PC-3 (cell line): Measurements from ENCODE around the gene PTPRF. TPM values are rescaled to one million over a fixed set of nuclear protein-coding genes. Genes with fewer than 3 reads are reported as not detected.
A peak's percentile ranks its signal among the peaks of the same experiment; 100 is the strongest.

Experiments used
- ATAC-seq: fragments of 200-7000 bp; cut with Tn5 transposase; 2 replicates; pipeline ENCODE4 v1.9.1; 2020; ENCODE audit warnings: mild to moderate bottlenecking, moderate library complexity
- BruUV-seq: library from RNA; stranded (reverse); fragments of 400-500 nt; replicated peaks from 2 replicates; lab custom pipeline; 2021; lab: Mats Ljungman, UMichigan
- CTCF ChIA-PET: fragments of 300-600 bp; sonication (Branson Sonifier 250); formaldehyde crosslinking; loops from one replicate; lab custom pipeline; 2022; ENCODE audit warnings: antibody characterized with exemption; lab: Charles Lee
- POLR2A ChIA-PET: fragments of 300-600 bp; sonication (Branson Sonifier 250); formaldehyde crosslinking; loops from one replicate; lab custom pipeline; 2022; ENCODE audit warnings: antibody characterized with exemption; ENCODE audit not compliant: unreplicated experiment; lab: Charles Lee
- DNase-seq: peaks from one replicate; pipeline ENCODE4 v3.0.0-alpha.2; 2015
- H2AFZ ChIP-seq: fragments of 300-600 bp; sonication (generic); 2 replicates; pipeline ENCODE4 v1.6.0; 2016; ENCODE audit warnings: antibody characterized with exemption, low read length
- H3F3A ChIP-seq: fragments of 300-600 bp; sonication (generic); one replicate; pipeline ENCODE4 v1.6.0; 2017; ENCODE audit warnings: antibody characterized with exemption, low read length, control low read depth, mild to moderate bottlenecking; ENCODE audit not compliant: unreplicated experiment
- H3K27ac ChIP-seq: fragments of 300-600 bp; sonication (generic); 2 replicates; pipeline ENCODE4 v1.5.1; 2016; ENCODE audit warnings: mild to moderate bottlenecking, low read length
- H3K27me3 ChIP-seq: fragments of 300-600 bp; sonication (generic); 2 replicates; pipeline ENCODE4 v1.6.1; 2016; ENCODE audit warnings: low read length, mixed read lengths
- H3K36me3 ChIP-seq: fragments of 300-600 bp; sonication (generic); 2 replicates; pipeline ENCODE4 v1.6.1; 2016; ENCODE audit warnings: low read depth, mixed run types, low read length, mixed read lengths
- H3K4me1 ChIP-seq: fragments of 300-600 bp; sonication (generic); 2 replicates; pipeline ENCODE4 v1.5.1; 2016; ENCODE audit warnings: low read length; ENCODE audit not compliant: insufficient read depth
- H3K4me2 ChIP-seq: fragments of 300-600 bp; sonication (generic); 2 replicates; pipeline ENCODE4 v1.6.0; 2016; ENCODE audit warnings: low read length
- H3K4me3 ChIP-seq: fragments of 300-600 bp; sonication (generic); 2 replicates; pipeline ENCODE4 v1.5.1; 2016; ENCODE audit warnings: mild to moderate bottlenecking, low read length, mixed read lengths
- H3K79me2 ChIP-seq: fragments of 300-600 bp; sonication (generic); 2 replicates; pipeline ENCODE4 v1.6.1; 2017; ENCODE audit warnings: low read length, mixed read lengths
- H3K9ac ChIP-seq: fragments of 300-600 bp; sonication (generic); 2 replicates; pipeline ENCODE4 v1.6.0; 2016; ENCODE audit warnings: mild to moderate bottlenecking, low read length
- H3K9me2 ChIP-seq: fragments of 300-600 bp; sonication (generic); replicated peaks from 2 replicates; pipeline ENCODE4 v1.6.1; 2016; ENCODE audit warnings: mixed run types, low read length, mixed read lengths
- H3K9me3 ChIP-seq: fragments of 300-600 bp; sonication (generic); 2 replicates; pipeline ENCODE4 v1.6.1; 2016; ENCODE audit warnings: low read length, mixed read lengths
- H4K20me1 ChIP-seq: fragments of 300-600 bp; sonication (generic); 2 replicates; pipeline ENCODE4 v1.6.1; 2016; ENCODE audit warnings: low read length, mixed read lengths
- EZH2 ChIP-seq: fragments of 300-600 bp; sonication (generic); IDR thresholded peaks from one replicate; pipeline ENCODE4 v1.6.1; 2017; ENCODE audit warnings: antibody characterized with exemption, mild to moderate bottlenecking, low read length; ENCODE audit not compliant: unreplicated experiment
- EZH2phosphoT487 ChIP-seq: fragments of 300-600 bp; sonication (generic); IDR thresholded peaks from 2 replicates; pipeline ENCODE4 v1.6.1; 2018; ENCODE audit warnings: mild to moderate bottlenecking, antibody characterized with exemption, low read length, borderline replicate concordance
- intact Hi-C: fragments of 100-400 bp; cut with micrococcal nuclease; formaldehyde crosslinking; loops from 2 replicates; pipeline ENCODE4 v1.9.0; 2023
- total RNA-seq: library from RNA; depleted of rRNA; stranded (reverse); fragments of >200 nt; gene quantifications from 2 replicates; pipeline ENCODE4 v1.2.3, GENCODE V29; 2014
- TF ChIP-seq, protein P1 (sequence below): fragments of 300-600 bp; sonication (generic); conservative IDR thresholded peaks from 2 replicates; pipeline ENCODE4 v1.5.1; 2017; ENCODE audit warnings: antibody characterized with exemption, low read depth, mild to moderate bottlenecking, low read length

PTPRF gene
- total RNA-seq, 1 experiment from 2014 or later: 67.4 TPM

DNA sequence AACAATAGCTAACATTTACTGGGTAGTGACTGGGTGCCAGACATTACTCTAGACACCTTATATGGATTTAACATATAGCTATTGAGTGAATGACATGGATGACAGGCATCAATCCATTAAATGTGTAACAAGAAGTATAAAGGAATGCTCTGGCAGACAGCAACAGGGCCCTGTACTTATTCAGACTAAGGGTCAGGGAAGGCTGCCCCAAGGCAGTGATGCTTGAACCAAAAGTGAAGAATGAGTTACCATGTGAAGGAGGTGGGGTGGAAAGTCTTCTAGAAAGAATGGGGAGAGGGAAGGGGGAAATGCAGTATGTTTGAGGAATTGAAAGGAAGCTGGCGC is 8.3 kb upstream of the PTPRF start:
- peak overlapping the region; percentile 28; the same call in 1 of the 2 replicates for H3K27ac ChIP-seq
- H3K4me3 ChIP-seq: no peak overlapping the region
- TF ChIP-seq EZH2: no peak
- TF ChIP-seq, protein P1, sequence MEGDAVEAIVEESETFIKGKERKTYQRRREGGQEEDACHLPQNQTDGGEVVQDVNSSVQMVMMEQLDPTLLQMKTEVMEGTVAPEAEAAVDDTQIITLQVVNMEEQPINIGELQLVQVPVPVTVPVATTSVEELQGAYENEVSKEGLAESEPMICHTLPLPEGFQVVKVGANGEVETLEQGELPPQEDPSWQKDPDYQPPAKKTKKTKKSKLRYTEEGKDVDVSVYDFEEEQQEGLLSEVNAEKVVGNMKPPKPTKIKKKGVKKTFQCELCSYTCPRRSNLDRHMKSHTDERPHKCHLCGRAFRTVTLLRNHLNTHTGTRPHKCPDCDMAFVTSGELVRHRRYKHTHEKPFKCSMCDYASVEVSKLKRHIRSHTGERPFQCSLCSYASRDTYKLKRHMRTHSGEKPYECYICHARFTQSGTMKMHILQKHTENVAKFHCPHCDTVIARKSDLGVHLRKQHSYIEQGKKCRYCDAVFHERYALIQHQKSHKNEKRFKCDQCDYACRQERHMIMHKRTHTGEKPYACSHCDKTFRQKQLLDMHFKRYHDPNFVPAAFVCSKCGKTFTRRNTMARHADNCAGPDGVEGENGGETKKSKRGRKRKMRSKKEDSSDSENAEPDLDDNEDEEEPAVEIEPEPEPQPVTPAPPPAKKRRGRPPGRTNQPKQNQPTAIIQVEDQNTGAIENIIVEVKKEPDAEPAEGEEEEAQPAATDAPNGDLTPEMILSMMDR: no peak
- intact Hi-C loops: loop anchor here (5.0 kb wide), 1 partner anchor 70 kb away; the partner anchor contains the start of gene HYI
- BruUV-seq: no TSS peak
- H3K36me3 ChIP-seq: no peaks in the 10 kb centered on the region
- H3K9ac ChIP-seq: no peak overlapping the region
- ChIA-PET CTCF (no interaction called here), POLR2A (no interaction called here)
- DNase-seq: no peak
- H4K20me1 ChIP-seq: no peaks in the 10 kb centered on the region
- no peak overlapping the region for H2AFZ ChIP-seq
- 0 out of 2 replicates have a peak overlapping the region, but pooled peaks have one; percentile 16 for H3K4me2 ChIP-seq
- peaks cover 27% of the 10 kb centered on the region for H3K4me1 ChIP-seq
- ATAC-seq: no peak
- no peaks in the 10 kb centered on the region for H3K27me3 ChIP-seq
- no peaks in the 10 kb centered on the region for H3K9me2 ChIP-seq
- H3K9me3 ChIP-seq: no peaks in the 10 kb centered on the region
- no peaks in the 10 kb centered on the region for H3K79me2 ChIP-seq
- H3F3A ChIP-seq: no peaks in the 10 kb centered on the region

DNA sequence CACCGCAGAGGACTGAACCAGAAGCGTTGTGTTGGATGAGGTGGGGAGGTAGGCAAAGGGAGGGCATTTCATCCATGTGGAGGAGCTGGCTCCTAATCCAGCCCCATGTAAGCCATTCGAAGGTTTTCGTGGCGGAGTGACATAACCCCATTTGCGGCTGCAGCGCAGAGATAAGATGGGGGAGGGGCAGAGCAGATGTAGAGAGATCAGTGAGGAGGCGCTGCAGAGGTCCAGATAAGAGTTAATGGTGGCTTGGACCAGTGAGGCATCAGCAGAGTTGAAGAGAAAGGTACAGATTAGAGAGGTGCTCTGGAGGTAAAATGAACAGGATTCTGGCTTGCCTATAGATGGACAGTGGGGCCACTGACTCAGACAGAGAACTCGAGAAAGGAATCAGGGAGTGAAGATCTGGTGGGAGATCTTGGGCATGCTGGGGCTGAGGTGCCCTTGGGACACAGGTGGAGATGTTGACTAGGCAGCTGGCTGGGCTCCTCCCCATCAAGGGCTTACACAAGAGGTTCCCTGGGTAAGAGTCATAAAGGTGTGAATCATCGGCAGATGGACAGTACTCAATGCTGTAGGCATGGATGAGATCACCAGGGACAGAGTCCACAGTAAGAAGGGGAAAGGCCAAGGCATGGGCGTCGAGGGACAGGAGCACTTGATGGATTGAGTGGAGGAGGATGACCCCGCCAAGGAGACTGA is 7.8 kb upstream of the PTPRF start:
- BruUV-seq: no TSS peak
- DNase-seq: peak; percentile 95
- TF ChIP-seq, protein P1: no peak
- TF ChIP-seq EZH2phosphoT487 (no peak), EZH2 (no peak)
- peak; percentile 98 for ATAC-seq
- H4K20me1 ChIP-seq: no peaks in the 10 kb centered on the region
- no peaks in the 10 kb centered on the region for H3K9me2 ChIP-seq
- H3K4me2 ChIP-seq: 0 out of 2 replicates have a peak overlapping the region, but pooled peaks have one; percentile 16
- CTCF ChIA-PET: no interaction called here
- no peaks in the 10 kb centered on the region for H3K9me3 ChIP-seq
- H3K27ac ChIP-seq: peak overlapping the region; percentile 28; the same call in 1 of the 2 replicates
- H3F3A ChIP-seq: no peaks in the 10 kb centered on the region
- no peaks in the 10 kb centered on the region for H3K79me2 ChIP-seq
- no peak overlapping the region for H3K4me3 ChIP-seq
- intact Hi-C loops: loop anchor here (5.0 kb wide), 1 partner anchor 71 kb away; the partner anchor contains the start of gene HYI
- H3K4me1 ChIP-seq: peaks cover 27% of the 10 kb centered on the region
- H3K27me3 ChIP-seq: no peaks in the 10 kb centered on the region
- H2AFZ ChIP-seq: no peak overlapping the region
- H3K36me3 ChIP-seq: no peaks in the 10 kb centered on the region
- POLR2A ChIA-PET: no interaction called here
- no peak overlapping the region for H3K9ac ChIP-seq

DNA sequence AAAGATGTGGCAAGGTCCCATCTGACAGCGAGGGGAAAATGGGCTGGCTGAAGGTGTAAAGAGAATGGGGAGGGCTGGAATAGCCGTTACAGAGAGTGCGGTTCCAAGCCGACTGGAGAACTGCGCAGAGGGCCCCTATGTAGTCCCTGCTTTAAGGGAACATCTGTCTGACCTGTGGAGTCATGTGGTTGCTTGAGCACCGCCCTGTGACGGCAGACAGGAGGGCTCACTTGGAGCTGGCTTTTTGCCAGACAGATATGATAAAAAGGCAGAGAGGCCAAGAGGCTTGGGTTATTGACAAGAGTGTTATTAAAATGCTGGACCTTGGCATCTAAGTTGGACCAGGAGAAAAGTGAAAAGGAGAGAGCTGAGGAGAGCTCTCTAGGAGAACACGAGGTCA is 5.9 kb upstream of the PTPRF start:
- Histone ChIP-seq H3K36me3 (no peaks in the 10 kb centered on the region), H3K9me3 (no peaks in the 10 kb centered on the region), H3K4me1 (peaks cover 34% of the 10 kb centered on the region), H3K4me3 (no peak overlapping the region), H3K27ac (no peak overlapping the region), H2AFZ (no peak overlapping the region), H3K27me3 (no peaks in the 10 kb centered on the region), H3F3A (no peaks in the 10 kb centered on the region), H4K20me1 (no peaks in the 10 kb centered on the region), H3K79me2 (no peaks in the 10 kb centered on the region), H3K9ac (no peak overlapping the region), H3K4me2 (no peak overlapping the region), H3K9me2 (no peaks in the 10 kb centered on the region)
- ATAC-seq (no peak), DNase-seq (no peak)
- TF ChIP-seq, protein P1: no peak
- no peak for TF ChIP-seq EZH2
- TF ChIP-seq EZH2phosphoT487: no peak
- intact Hi-C loops: loop anchor here (5.0 kb wide), 2 partner anchors 73 to 298 kb away; partner anchors contain the start of gene HYI
- BruUV-seq: no TSS peak
- ChIA-PET POLR2A (no interaction called here), CTCF (no interaction called here)
